ENCODE measurements around the gene ANP32E.

DNA sequence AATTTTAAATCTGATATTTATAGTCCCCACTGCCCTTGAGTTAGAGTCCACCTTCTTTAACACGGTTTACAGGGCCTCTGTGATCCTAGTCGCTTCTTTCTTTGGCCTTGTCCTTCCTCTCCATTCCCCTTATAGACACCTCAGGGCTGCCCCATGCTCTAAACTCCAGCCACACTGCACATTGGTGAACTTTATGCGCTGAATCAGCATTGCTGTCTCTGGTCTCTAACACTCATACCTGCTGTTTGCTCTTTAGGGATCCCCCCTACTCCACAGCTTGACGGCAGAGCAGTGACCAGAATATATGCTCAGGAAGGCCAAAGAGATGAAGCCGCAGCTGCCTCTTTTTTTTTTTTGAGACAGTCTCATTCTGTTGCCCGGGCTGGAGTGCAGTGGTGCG lies 56.0 kb downstream of the ANP32E start:
- TF ChIP-seq, protein P1, sequence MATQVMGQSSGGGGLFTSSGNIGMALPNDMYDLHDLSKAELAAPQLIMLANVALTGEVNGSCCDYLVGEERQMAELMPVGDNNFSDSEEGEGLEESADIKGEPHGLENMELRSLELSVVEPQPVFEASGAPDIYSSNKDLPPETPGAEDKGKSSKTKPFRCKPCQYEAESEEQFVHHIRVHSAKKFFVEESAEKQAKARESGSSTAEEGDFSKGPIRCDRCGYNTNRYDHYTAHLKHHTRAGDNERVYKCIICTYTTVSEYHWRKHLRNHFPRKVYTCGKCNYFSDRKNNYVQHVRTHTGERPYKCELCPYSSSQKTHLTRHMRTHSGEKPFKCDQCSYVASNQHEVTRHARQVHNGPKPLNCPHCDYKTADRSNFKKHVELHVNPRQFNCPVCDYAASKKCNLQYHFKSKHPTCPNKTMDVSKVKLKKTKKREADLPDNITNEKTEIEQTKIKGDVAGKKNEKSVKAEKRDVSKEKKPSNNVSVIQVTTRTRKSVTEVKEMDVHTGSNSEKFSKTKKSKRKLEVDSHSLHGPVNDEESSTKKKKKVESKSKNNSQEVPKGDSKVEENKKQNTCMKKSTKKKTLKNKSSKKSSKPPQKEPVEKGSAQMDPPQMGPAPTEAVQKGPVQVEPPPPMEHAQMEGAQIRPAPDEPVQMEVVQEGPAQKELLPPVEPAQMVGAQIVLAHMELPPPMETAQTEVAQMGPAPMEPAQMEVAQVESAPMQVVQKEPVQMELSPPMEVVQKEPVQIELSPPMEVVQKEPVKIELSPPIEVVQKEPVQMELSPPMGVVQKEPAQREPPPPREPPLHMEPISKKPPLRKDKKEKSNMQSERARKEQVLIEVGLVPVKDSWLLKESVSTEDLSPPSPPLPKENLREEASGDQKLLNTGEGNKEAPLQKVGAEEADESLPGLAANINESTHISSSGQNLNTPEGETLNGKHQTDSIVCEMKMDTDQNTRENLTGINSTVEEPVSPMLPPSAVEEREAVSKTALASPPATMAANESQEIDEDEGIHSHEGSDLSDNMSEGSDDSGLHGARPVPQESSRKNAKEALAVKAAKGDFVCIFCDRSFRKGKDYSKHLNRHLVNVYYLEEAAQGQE (IDR thresholded peaks at IDR 0.05; ENCODE audit: insufficient replicate concordance, low read depth), result no peak
- TF ChIP-seq, protein P2, sequence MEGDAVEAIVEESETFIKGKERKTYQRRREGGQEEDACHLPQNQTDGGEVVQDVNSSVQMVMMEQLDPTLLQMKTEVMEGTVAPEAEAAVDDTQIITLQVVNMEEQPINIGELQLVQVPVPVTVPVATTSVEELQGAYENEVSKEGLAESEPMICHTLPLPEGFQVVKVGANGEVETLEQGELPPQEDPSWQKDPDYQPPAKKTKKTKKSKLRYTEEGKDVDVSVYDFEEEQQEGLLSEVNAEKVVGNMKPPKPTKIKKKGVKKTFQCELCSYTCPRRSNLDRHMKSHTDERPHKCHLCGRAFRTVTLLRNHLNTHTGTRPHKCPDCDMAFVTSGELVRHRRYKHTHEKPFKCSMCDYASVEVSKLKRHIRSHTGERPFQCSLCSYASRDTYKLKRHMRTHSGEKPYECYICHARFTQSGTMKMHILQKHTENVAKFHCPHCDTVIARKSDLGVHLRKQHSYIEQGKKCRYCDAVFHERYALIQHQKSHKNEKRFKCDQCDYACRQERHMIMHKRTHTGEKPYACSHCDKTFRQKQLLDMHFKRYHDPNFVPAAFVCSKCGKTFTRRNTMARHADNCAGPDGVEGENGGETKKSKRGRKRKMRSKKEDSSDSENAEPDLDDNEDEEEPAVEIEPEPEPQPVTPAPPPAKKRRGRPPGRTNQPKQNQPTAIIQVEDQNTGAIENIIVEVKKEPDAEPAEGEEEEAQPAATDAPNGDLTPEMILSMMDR (IDR thresholded peaks at IDR 0.05; ENCODE audit: insufficient read depth, low read length), result no peak
- TF ChIP-seq POLR2AphosphoS5 (IDR thresholded peaks at IDR 0.05; ENCODE audit: low read depth) (no peak), SPI1 (IDR thresholded peaks at IDR 0.05; ENCODE audit: borderline replicate concordance, low read depth) (no peak), GABPA (IDR thresholded peaks at IDR 0.05; ENCODE audit: low read depth) (no peak)
